GM11168 (cell line): ENCODE data around the gene XYLT1.

Experiments used
- in situ Hi-C: fragments of 300-500 bp; cut with MboI; formaldehyde crosslinking; loops from one replicate; pipeline ENCODE4 v1.12.0; 2022; ENCODE audit warnings: low sequenced_read_pairs; ENCODE audit not compliant: unreplicated experiment

XYLT1 gene

GRCh38 chr16:17364319-17365210, 106.2 kb downstream of the XYLT1 start:
- in situ Hi-C loops = no loop called here

- in situ Hi-C loops = no loop called here
These were observed 107.8 kb downstream of the XYLT1 start for GRCh38 chr16:17362946-17363345.

- in situ Hi-C loops = no loop called here
These were observed 108.6 kb downstream of the XYLT1 start for GRCh38 chr16:17362183-17362582.

- in situ Hi-C loops = no loop called here
These were observed 110.1 kb downstream of the XYLT1 start for GRCh38 chr16:17360693-17361122.

GRCh38 chr16:17359788-17360390, 110.9 kb downstream of the XYLT1 start:
- in situ Hi-C loops = no loop called here

DNA sequence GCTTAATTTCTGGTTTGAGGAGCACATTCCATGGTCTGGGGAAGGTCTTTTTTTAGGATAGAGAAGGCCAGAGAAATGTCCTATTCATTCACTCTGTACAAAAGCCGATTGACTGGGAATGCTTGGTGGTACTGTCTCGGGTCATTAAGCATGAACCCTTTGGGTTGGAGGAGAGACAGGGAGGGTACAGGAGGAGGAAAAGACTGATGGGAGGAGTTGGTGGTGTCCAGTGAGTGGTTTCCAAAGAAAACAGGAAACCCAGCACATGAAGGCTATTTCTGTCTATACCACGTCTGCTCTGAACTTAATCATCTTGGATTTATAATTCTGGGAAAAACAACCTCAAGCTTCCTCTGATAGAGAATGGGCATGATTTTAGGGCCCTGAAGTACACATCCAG, 111.9 kb downstream of the XYLT1 start:
- in situ Hi-C loops = no loop called here

GRCh38 chr16:17358355-17358754, 112.4 kb downstream of the XYLT1 start:
- in situ Hi-C loops = no loop called here

- in situ Hi-C loops = no loop called here
These were observed 113.3 kb downstream of the XYLT1 start for GRCh38 chr16:17357307-17358062.

DNA sequence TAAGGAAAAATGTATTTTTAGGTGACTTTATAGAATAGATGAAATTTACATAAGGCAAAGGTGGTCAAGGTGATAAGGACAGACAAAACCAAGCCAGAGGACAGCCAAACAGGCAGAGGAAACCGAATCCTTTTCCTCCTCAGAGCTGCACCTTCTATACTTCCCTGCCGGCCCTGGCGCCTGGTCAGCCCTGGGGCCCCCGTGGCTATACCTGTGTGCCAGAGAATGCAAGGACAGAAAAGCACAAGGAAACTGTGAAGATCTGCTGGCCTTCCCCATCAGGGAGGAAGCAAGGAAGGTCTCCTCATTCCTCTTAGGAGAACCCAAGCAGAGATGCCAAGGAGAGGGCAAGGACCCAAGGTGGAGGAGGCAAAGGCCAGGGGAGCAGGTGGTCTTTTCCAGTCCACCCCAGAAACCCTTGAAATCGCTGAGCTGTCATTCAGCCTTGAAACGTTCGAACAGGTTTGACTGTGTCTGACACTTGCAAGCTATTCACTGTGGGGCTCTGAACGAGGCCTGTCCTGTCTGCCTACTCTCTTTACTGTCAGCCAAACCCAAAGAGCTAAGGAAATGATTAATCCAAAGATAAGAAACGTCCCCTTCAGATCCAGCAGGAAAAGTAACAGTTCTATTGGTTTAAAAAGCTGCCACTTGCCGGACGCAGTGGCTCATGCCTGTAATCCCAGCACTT, 114.4 kb downstream of the XYLT1 start:
- in situ Hi-C loops = no loop called here

- in situ Hi-C loops = loop anchor here (5.0 kb wide), 1 partner anchor 123 kb away; no protein-coding TSS in a partner anchor
These were observed 116.1 kb downstream of the XYLT1 start for GRCh38 chr16:17354685-17355084.

DNA sequence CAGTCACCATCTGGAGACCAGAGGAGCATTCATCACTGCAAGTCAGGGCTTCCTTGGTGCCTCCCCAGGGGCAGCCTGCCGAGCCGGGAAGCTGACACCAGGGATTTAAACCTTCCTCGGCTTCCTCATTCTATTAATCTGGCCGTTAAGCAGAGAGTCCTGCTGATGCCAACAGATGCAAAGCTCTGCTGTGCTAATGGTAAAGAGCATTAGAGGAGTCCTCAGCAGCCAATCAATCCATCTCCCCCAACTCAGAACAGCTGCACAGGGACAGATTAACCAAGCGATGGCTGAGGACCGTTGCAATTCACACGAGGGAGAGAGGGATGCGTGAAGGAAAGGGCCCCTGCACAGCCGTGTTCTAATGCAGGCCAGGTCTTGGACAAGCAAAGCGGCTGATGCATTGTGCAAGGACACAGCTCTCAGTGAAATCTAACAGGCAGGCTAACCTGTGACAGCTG, 116.6 kb downstream of the XYLT1 start:
- in situ Hi-C loops = loop anchor here (5.0 kb wide), 1 partner anchor 123 kb away; no protein-coding TSS in a partner anchor

DNA sequence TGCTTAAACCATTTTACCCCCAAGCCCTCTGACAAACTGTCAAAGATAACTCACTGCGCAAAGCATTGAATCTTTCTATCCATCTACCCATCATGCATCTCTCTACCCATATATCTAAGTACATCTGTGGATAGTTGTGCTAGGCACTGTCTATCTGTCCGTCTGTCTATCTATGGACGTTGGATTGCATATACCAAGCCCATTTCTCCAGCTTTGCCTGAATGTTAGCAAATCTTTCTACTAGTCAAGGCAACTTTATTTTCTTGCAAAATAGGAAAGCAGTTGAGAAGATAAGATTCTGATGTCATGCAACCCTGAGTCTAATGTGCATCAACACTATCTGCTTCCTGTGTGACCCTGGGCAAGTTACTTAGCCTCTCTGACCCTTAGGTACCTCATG, 117.2 kb downstream of the XYLT1 start:
- in situ Hi-C loops = loop anchor here (5.0 kb wide), 1 partner anchor 124 kb away; no protein-coding TSS in a partner anchor

GRCh38 chr16:17351441-17352035, 119.2 kb downstream of the XYLT1 start:
- in situ Hi-C loops = loop anchor here (5.0 kb wide), 1 partner anchor 126 kb away; no protein-coding TSS in a partner anchor

GRCh38 chr16:17350207-17350606, 120.6 kb downstream of the XYLT1 start:
- in situ Hi-C loops = loop anchor here (5.0 kb wide), 1 partner anchor 127 kb away; no protein-coding TSS in a partner anchor

- in situ Hi-C loops = no loop called here
These were observed 121.9 kb downstream of the XYLT1 start for GRCh38 chr16:17348826-17349225.

GRCh38 chr16:17348042-17348783, 122.5 kb downstream of the XYLT1 start:
- in situ Hi-C loops = no loop called here

GRCh38 chr16:17347624-17348023, 123.1 kb downstream of the XYLT1 start:
- in situ Hi-C loops = no loop called here

GRCh38 chr16:17346621-17347569, 123.9 kb downstream of the XYLT1 start:
- in situ Hi-C loops = no loop called here
